GM19463 (cell line): ENCODE results near the gene SPTBN1.
"Not testable (repeated sequence)": the region's sequence is repeated elsewhere in the genome, so short reads cannot be mapped to it uniquely, and the experiment has no call there.

Experiments
- ATAC-seq: cut with Tn5 transposase; IDR thresholded peaks from one replicate; pipeline ENCODE4 v1.9.1; 2021; ENCODE audit warnings: mild to moderate bottlenecking, moderate library complexity; ENCODE audit not compliant: unreplicated experiment

Gene SPTBN1

GRCh38 chr2:54468673-54469072 is 12.5 kb downstream of the SPTBN1 start:
- no peak for ATAC-seq

GRCh38 chr2:54469484-54470053 is 13.4 kb downstream of the SPTBN1 start:
- no peak for ATAC-seq

GRCh38 chr2:54470266-54470938 is 14.3 kb downstream of the SPTBN1 start:
- no peak for ATAC-seq

- peak; percentile 88 for ATAC-seq
Measured at GRCh38 chr2:54471221-54471711, 15.1 kb downstream of the SPTBN1 start.

GRCh38 chr2:54473851-54474250 is 17.7 kb downstream of the SPTBN1 start:
- ATAC-seq, result no peak

GRCh38 chr2:54475285-54475684 is 19.2 kb downstream of the SPTBN1 start:
- ATAC-seq, result no peak

GRCh38 chr2:54475919-54476318 is 19.8 kb downstream of the SPTBN1 start:
- no peak for ATAC-seq

- ATAC-seq, result no peak
Measured at GRCh38 chr2:54476852-54477251, 20.7 kb downstream of the SPTBN1 start.

- no peak for ATAC-seq
Measured at GRCh38 chr2:54477896-54478295, 21.8 kb downstream of the SPTBN1 start.

- no peak for ATAC-seq
Measured at GRCh38 chr2:54478899-54479298, 22.8 kb downstream of the SPTBN1 start.

GRCh38 chr2:54479424-54479823 is 23.3 kb downstream of the SPTBN1 start:
- ATAC-seq, result no peak

GRCh38 chr2:54480025-54480424 is 23.9 kb downstream of the SPTBN1 start:
- peak; percentile 94 for ATAC-seq

GRCh38 chr2:54481686-54482085 is 25.6 kb downstream of the SPTBN1 start:
- ATAC-seq, result no peak

- ATAC-seq, result no peak
Measured at GRCh38 chr2:54482715-54483114, 26.6 kb downstream of the SPTBN1 start.

- ATAC-seq, result no peak
Measured at GRCh38 chr2:54483426-54483825, 27.3 kb downstream of the SPTBN1 start.

GRCh38 chr2:54485756-54486155 is 29.6 kb downstream of the SPTBN1 start:
- ATAC-seq, result not testable (repeated sequence)

- no peak for ATAC-seq
Measured at GRCh38 chr2:54486766-54487165, 30.6 kb downstream of the SPTBN1 start.

GRCh38 chr2:54490863-54491262 is 34.7 kb downstream of the SPTBN1 start:
- no peak for ATAC-seq

GRCh38 chr2:54492335-54492734 is 36.2 kb downstream of the SPTBN1 start:
- no peak for ATAC-seq

- no peak for ATAC-seq
Measured at GRCh38 chr2:54494087-54494486, 38.0 kb downstream of the SPTBN1 start.

- ATAC-seq, result no peak
Measured at GRCh38 chr2:54496920-54497319, 40.8 kb downstream of the SPTBN1 start.

GRCh38 chr2:54497763-54498680 is 41.9 kb downstream of the SPTBN1 start:
- no peak for ATAC-seq
